HG02623 (cell line): ENCODE data around the gene HSBP1L1.

Experiments
- ATAC-seq: cut with Tn5 transposase; IDR thresholded peaks from one replicate; pipeline ENCODE4 v1.9.1; 2021; ENCODE audit warnings: moderate library complexity; ENCODE audit not compliant: unreplicated experiment

HSBP1L1 gene

GRCh38 chr18:79944126-79944731 is 20.2 kb upstream of the HSBP1L1 start:
- peak; percentile 44 for ATAC-seq

- ATAC-seq: peak; percentile 8
These were observed 19.7 kb upstream of the HSBP1L1 start for GRCh38 chr18:79944746-79945117.

- no peak for ATAC-seq
These were observed 19.1 kb upstream of the HSBP1L1 start for GRCh38 chr18:79945118-79946042.

- no peak for ATAC-seq
These were observed 17.2 kb upstream of the HSBP1L1 start for GRCh38 chr18:79947054-79947755.

- no peak for ATAC-seq
These were observed 16.4 kb upstream of the HSBP1L1 start for GRCh38 chr18:79947881-79948610.

GRCh38 chr18:79948719-79949411 is 15.6 kb upstream of the HSBP1L1 start:
- no peak for ATAC-seq

GRCh38 chr18:79949697-79950487 is 14.6 kb upstream of the HSBP1L1 start:
- no peak for ATAC-seq

- ATAC-seq: no peak
These were observed 13.7 kb upstream of the HSBP1L1 start for GRCh38 chr18:79950515-79951341.

GRCh38 chr18:79951545-79952455 is 12.6 kb upstream of the HSBP1L1 start, which contains the start of gene SLC66A2:
TSS of gene SLC66A2 (minus strand) at chr18:79951653. CDS start at chr18:79950926, 727 bp downstream.
- ATAC-seq: peak; percentile 85

GRCh38 chr18:79952456-79952995 is 11.9 kb upstream of the HSBP1L1 start:
- no peak for ATAC-seq

GRCh38 chr18:79952996-79953559 is 11.4 kb upstream of the HSBP1L1 start:
- no peak for ATAC-seq

GRCh38 chr18:79953971-79954651 is 10.3 kb upstream of the HSBP1L1 start:
- no peak for ATAC-seq

GRCh38 chr18:79954791-79955190 is 9.7 kb upstream of the HSBP1L1 start:
- no peak for ATAC-seq

GRCh38 chr18:79955302-79956075 is 9.0 kb upstream of the HSBP1L1 start:
- no peak for ATAC-seq

- no peak for ATAC-seq
These were observed 8.2 kb upstream of the HSBP1L1 start for GRCh38 chr18:79956276-79956675.

GRCh38 chr18:79958981-79959380 is 5.5 kb upstream of the HSBP1L1 start:
- ATAC-seq: no peak
